ENCODE measurements around the gene ELMO1.

ELMO1 gene

GRCh38 chr7:37309493-37309892, 139.2 kb downstream of the ELMO1 start:
- FAIRE-seq (no peak), DNase-seq (ENCODE audit: insufficient read length, low spot score) (no peak)
- TF ChIP-seq CTCF (IDR thresholded peaks at IDR 0.05; ENCODE audit: insufficient read depth, missing control alignments) = no peak

DNA sequence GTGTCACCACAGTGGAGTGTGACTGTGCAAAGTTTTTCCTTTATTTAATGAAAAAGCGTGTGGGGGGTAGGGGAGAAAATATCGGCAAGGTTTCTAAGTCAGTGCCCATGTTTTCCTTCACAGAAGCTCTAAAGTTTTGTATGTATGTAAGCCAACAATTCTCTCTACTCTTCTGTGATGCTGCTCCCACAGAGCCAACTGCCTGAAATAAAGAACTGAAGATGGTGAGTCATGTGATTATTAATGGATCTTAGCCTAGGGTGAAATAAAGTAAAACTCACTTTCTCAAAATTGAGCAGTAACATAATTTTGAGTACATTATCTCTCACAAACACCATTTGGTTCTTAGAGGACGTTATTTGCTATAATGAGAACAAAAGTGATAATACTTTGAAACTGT, 143.7 kb downstream of the ELMO1 start:
- DNase-seq (ENCODE audit: insufficient read length, low spot score) = no peak
- no peak for FAIRE-seq
- no peak for TF ChIP-seq CTCF (IDR thresholded peaks at IDR 0.05; ENCODE audit: insufficient read depth, missing control alignments)

GRCh38 chr7:37297546-37297945, 151.1 kb downstream of the ELMO1 start:
- TF ChIP-seq CTCF (IDR thresholded peaks at IDR 0.05; ENCODE audit: insufficient read depth, missing control alignments) = no peak
- DNase-seq (ENCODE audit: insufficient read length, low spot score) = no peak
- no peak for FAIRE-seq

DNA sequence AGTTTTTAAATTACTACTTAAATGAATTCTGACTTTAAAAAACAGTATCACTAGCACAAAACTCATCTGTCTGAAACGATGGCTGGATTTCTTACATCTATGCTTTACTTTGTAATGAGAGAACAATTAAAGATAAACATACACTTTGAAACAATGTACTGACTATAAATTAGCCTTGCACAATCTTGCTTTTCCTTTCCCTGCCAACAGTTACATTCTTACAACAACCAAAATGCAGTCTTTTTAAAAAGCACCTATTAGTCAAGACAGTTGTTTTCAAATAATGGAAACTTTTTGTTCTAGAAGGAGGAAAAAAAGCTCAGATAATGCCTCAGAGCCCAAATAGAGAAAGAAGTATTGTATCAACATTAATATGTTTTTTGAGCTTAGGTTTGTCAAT, 153.3 kb downstream of the ELMO1 start:
- no peak for TF ChIP-seq CTCF (IDR thresholded peaks at IDR 0.05; ENCODE audit: insufficient read depth, missing control alignments)
- FAIRE-seq (no peak), DNase-seq (ENCODE audit: insufficient read length, low spot score) (no peak)

GRCh38 chr7:37290731-37291130, 157.9 kb downstream of the ELMO1 start:
- no peak for TF ChIP-seq CTCF (IDR thresholded peaks at IDR 0.05; ENCODE audit: insufficient read depth, missing control alignments)
- FAIRE-seq (no peak), DNase-seq (ENCODE audit: insufficient read length, low spot score) (no peak)

- FAIRE-seq (no peak), DNase-seq (ENCODE audit: insufficient read length, low spot score) (no peak)
- no peak for TF ChIP-seq CTCF (IDR thresholded peaks at IDR 0.05; ENCODE audit: insufficient read depth, missing control alignments)
Measured at GRCh38 chr7:37289781-37290180, 158.9 kb downstream of the ELMO1 start.

DNA sequence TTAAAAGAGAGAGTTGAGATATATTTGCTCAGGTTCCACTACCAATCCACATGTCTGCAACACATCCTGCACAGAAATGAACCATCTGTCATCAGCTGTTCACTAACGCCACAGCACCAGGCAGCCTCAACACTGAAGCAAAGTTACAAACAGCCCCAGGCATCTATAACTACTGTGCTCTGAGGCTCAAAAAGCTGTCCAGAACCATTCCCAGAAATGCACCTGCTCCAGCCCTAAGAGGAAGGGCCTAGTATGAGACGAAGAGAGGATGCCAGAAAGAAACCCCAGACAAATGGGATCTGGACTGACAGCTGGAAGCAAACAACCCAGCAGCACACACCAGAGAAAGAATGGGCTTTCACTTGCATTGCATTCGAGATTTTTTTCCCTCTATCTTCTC, 159.3 kb downstream of the ELMO1 start:
- FAIRE-seq = no peak
- no peak for DNase-seq (ENCODE audit: insufficient read length, low spot score)

More for the DNA sequence above, 159.3 kb downstream of the ELMO1 start:
- no peak for TF ChIP-seq CTCF (IDR thresholded peaks at IDR 0.05; ENCODE audit: insufficient read depth, missing control alignments)
